ENCODE data around the gene NEK6.

NEK6 gene

DNA sequence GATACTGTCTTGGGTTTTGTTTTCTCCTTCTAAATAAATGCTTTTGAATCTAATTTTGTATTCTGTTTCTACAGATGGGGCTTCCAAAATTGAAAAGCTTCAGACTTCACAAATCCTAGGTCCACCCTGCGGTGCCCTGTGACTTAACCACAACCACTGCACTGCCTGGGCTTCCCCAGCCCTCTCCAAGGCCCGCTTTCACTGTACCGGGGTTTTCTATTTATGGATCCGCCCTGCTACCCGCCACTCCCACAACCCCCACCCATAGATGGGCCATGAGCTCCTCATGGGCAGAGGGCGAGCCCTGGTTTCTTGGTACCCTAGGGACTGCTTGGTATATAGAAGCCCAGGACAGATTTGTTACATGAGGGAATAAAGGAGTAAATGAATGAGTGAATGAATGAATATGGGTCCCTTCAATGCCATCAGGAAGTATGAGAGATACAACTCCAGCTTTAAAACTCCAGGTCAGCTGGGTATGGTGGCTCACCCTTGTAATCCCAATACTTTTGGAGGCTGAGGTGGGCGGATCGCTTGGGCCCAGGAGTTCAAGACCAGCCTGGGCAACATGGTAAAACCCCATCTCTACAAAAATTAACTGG lies 39.8 kb upstream of the NEK6 start:
- Histone ChIP-seq H2AFZ (ENCODE audit: low read depth) (no peak overlapping the region), H3K4me3 (IDR thresholded peaks at IDR 0.05; ENCODE audit: insufficient read depth, low read depth, low read length) (no peak overlapping the region), H3K4me2 (peak overlapping the region; percentile 56), H3K36me3 (ENCODE audit: insufficient read depth) (no peaks in the 10 kb centered on the region), H3K27ac (no peak overlapping the region), H3K27me3 (ENCODE audit: insufficient read depth, low read depth) (no peaks in the 10 kb centered on the region), H3K4me1 (ENCODE audit: low read depth, poor library complexity, severe bottlenecking) (peaks cover 56% of the 10 kb centered on the region), H3K9ac (no peak overlapping the region), H4K20me1 (ENCODE audit: insufficient read depth) (no peaks in the 10 kb centered on the region), H3K79me2 (ENCODE audit: insufficient read depth, low read depth) (no peaks in the 10 kb centered on the region)
- TF ChIP-seq, protein P1, sequence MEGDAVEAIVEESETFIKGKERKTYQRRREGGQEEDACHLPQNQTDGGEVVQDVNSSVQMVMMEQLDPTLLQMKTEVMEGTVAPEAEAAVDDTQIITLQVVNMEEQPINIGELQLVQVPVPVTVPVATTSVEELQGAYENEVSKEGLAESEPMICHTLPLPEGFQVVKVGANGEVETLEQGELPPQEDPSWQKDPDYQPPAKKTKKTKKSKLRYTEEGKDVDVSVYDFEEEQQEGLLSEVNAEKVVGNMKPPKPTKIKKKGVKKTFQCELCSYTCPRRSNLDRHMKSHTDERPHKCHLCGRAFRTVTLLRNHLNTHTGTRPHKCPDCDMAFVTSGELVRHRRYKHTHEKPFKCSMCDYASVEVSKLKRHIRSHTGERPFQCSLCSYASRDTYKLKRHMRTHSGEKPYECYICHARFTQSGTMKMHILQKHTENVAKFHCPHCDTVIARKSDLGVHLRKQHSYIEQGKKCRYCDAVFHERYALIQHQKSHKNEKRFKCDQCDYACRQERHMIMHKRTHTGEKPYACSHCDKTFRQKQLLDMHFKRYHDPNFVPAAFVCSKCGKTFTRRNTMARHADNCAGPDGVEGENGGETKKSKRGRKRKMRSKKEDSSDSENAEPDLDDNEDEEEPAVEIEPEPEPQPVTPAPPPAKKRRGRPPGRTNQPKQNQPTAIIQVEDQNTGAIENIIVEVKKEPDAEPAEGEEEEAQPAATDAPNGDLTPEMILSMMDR (conservative IDR thresholded peaks at IDR 0.05; ENCODE audit: low read depth, low read length), result no peak

DNA sequence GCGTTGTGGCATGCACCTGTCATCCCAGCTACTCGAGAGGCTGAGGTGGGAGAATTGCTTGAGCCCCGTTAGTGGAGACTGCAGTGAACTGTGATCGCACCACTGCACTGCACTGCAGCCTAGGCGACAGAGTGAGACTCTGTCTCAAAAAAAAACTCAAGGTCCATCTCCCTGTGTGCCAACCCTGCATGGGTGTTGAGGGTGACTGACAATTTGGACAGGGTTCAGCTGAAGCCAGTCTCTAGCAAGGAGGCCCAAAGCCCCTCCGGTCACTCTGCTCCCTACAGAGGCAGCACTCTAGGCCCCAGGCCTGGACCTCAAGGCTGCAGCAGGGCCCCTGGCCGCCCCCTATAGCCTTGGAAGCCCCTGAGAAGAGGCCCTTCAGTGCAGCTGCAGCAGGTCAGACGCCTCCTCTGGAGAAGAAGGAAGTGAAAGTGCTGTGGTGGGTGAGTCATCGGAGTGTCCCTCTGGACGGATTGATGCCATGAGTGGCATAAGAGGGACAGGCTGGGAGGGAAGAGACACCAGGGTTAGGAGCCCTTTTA lies 39.2 kb upstream of the NEK6 start:
- H3K4me1 ChIP-seq (ENCODE audit: low read depth, poor library complexity, severe bottlenecking), result peaks cover 62% of the 10 kb centered on the region
- no peaks in the 10 kb centered on the region for H3K36me3 ChIP-seq (ENCODE audit: insufficient read depth)
- H4K20me1 ChIP-seq (ENCODE audit: insufficient read depth), result no peaks in the 10 kb centered on the region
- H3K9ac ChIP-seq, result no peak overlapping the region
- no peak overlapping the region for H3K4me3 ChIP-seq (IDR thresholded peaks at IDR 0.05; ENCODE audit: insufficient read depth, low read depth, low read length)
- TF ChIP-seq, protein P1 (conservative IDR thresholded peaks at IDR 0.05; ENCODE audit: low read depth, low read length), result no peak
- peak overlapping the region; percentile 56 for H3K4me2 ChIP-seq
- no peaks in the 10 kb centered on the region for H3K79me2 ChIP-seq (ENCODE audit: insufficient read depth, low read depth)
- H3K27ac ChIP-seq, result 0 out of 2 replicates have a peak overlapping the region, but pooled peaks have one; percentile 30
- no peak overlapping the region for H2AFZ ChIP-seq (ENCODE audit: low read depth)
- H3K27me3 ChIP-seq (ENCODE audit: insufficient read depth, low read depth), result no peaks in the 10 kb centered on the region

DNA sequence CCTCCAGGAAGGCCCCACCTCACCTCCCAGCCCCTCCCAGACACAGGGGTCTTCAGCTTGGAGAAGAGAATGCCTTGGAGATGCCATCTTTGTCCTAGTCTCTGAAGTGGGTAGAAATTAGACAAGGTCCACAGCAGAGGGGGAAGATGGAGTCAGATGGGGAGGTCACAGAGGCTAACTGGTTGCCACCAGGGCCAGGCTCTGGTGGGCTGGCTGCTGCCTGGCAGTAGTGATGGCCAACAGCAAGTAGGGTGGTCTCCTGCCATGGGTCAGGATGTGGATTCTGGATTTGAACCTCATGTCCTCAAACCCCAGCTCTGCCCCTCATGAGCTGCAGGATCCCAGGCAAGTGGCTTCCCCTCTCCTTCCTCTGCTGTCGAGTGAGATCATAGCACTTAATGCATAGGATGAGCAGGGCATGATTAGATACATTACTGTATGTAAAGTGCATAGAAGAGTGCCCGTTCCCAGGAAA lies 38.7 kb upstream of the NEK6 start:
- Histone ChIP-seq H2AFZ (ENCODE audit: low read depth) (no peak overlapping the region), H3K4me3 (IDR thresholded peaks at IDR 0.05; ENCODE audit: insufficient read depth, low read depth, low read length) (no peak overlapping the region), H3K4me2 (peak overlapping the region; percentile 56), H3K36me3 (ENCODE audit: insufficient read depth) (no peaks in the 10 kb centered on the region), H3K27ac (no peak overlapping the region), H3K9ac (no peak overlapping the region), H3K27me3 (ENCODE audit: insufficient read depth, low read depth) (no peaks in the 10 kb centered on the region), H3K4me1 (ENCODE audit: low read depth, poor library complexity, severe bottlenecking) (peaks cover 67% of the 10 kb centered on the region), H3K79me2 (ENCODE audit: insufficient read depth, low read depth) (no peaks in the 10 kb centered on the region), H4K20me1 (ENCODE audit: insufficient read depth) (no peaks in the 10 kb centered on the region)
- TF ChIP-seq, protein P1 (conservative IDR thresholded peaks at IDR 0.05; ENCODE audit: low read depth, low read length), result no peak

DNA sequence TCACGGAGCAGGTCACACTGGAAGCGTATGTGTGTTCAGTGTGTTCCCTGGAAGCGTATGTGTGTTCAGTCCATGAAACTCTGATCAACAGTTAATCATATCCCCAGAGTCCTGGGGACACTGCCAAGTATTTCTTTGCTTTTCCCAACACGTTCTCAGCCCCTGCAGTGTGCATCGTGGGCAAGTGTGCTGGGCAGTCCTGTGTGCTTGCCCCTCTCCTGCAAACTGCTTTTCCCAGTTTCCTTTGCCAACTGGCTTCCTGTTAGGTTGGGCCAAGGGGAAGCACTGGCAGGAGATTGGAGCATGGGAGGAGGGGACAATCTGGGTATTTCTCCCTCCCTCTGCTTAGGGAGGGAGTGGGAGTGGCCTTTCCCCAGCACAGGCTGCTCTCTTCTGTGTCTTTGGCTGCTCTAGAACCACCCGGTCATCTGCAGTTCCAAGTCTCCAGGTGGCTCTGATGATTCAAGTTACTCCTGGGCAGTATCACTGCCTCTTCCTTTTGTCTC lies 36.8 kb upstream of the NEK6 start:
- H3K79me2 ChIP-seq (ENCODE audit: insufficient read depth, low read depth), result no peaks in the 10 kb centered on the region
- no peak overlapping the region for H3K9ac ChIP-seq
- no peak overlapping the region for H3K4me2 ChIP-seq
- no peaks in the 10 kb centered on the region for H4K20me1 ChIP-seq (ENCODE audit: insufficient read depth)
- no peak overlapping the region for H3K27ac ChIP-seq
- no peaks in the 10 kb centered on the region for H3K27me3 ChIP-seq (ENCODE audit: insufficient read depth, low read depth)
- peaks cover 66% of the 10 kb centered on the region for H3K4me1 ChIP-seq (ENCODE audit: low read depth, poor library complexity, severe bottlenecking)
- H3K36me3 ChIP-seq (ENCODE audit: insufficient read depth), result no peaks in the 10 kb centered on the region
- no peak overlapping the region for H3K4me3 ChIP-seq (IDR thresholded peaks at IDR 0.05; ENCODE audit: insufficient read depth, low read depth, low read length)
- TF ChIP-seq, protein P1 (conservative IDR thresholded peaks at IDR 0.05; ENCODE audit: low read depth, low read length), result no peak
- H2AFZ ChIP-seq (ENCODE audit: low read depth), result no peak overlapping the region

Data from KMS-11 (cell line).